K562 (cell line): Measurements from ENCODE around the gene WARS2.

Experiments
- CREB1 ChIP-seq, 2 experiments: sonication (generic) in 1 of 2; formaldehyde crosslinking in 1 of 2; IDR thresholded peaks; 2 replicates each; pipeline versions ENCODE4 v1.6.1 to v1.8.0; 2012 to 2022; ENCODE audit warnings: inconsistent platforms in 1 of 2, mild to moderate bottlenecking in 1 of 2, missing genetic modification reagents in 1 of 2, moderate library complexity in 1 of 2
- FOXK2 ChIP-seq, 2 experiments: fragments of 450-650 bp; IDR thresholded peaks in 1 of 2; conservative IDR thresholded peaks in 1 of 2; 2 replicates each; pipeline ENCODE4 v1.6.1; 2016; ENCODE audit warnings: low read depth in 2 of 2, mild to moderate bottlenecking in 1 of 2
- ILK ChIP-seq: fragments of 450-650 bp; IDR thresholded peaks from 2 replicates; pipeline ENCODE4 v1.6.1; 2016; ENCODE audit warnings: missing genetic modification characterization, low read depth, mild to moderate bottlenecking, missing compliant biosample characterization, moderate library complexity, borderline replicate concordance
- SMC3 ChIP-seq: conservative IDR thresholded peaks from 2 replicates; pipeline ENCODE4 v1.6.1; 2011; ENCODE audit warnings: low read depth, low read length, improper control_type of control experiment; ENCODE audit not compliant: insufficient read depth
- SP1 ChIP-seq: sonication (generic); formaldehyde crosslinking; IDR thresholded peaks from 2 replicates; pipeline ENCODE4 v1.8.1; 2022; ENCODE audit warnings: mild to moderate bottlenecking, missing genetic modification reagents
- SUPT5H ChIP-seq: fragments of 450-650 bp; IDR thresholded peaks from 2 replicates; pipeline ENCODE4 v1.6.1; 2016
- TARDBP ChIP-seq: fragments of 450-650 bp; IDR thresholded peaks from 2 replicates; pipeline ENCODE4 v1.6.1; 2016
- TF ChIP-seq, protein P1 (sequence below): fragments of 450-650 bp; IDR thresholded peaks from 2 replicates; pipeline ENCODE4 v1.6.1; 2016; ENCODE audit warnings: low read depth, mild to moderate bottlenecking, moderate library complexity
- TF ChIP-seq, protein P2 (sequence below), 3 experiments: IDR thresholded peaks in 2 of 3; conservative IDR thresholded peaks in 1 of 3; 2 replicates each; pipeline ENCODE4 v1.5.1; 2011 to 2012; ENCODE audit warnings: low read length in 3 of 3, mild to moderate bottlenecking in 3 of 3, control low read depth in 2 of 3, improper control_type of control experiment in 1 of 3, inconsistent platforms in 1 of 3, low read depth in 1 of 3, mixed read lengths in 1 of 3, moderate library complexity in 1 of 3; ENCODE audit not compliant: insufficient read depth in 2 of 3
- TF ChIP-seq, protein P3 (sequence below): conservative IDR thresholded peaks from 2 replicates; pipeline ENCODE4 v1.6.1; 2011; ENCODE audit warnings: low read depth, mild to moderate bottlenecking, low read length; ENCODE audit not compliant: control insufficient read depth
- TF ChIP-seq, protein P4 (sequence below): sonication (generic); formaldehyde crosslinking; IDR thresholded peaks from 2 replicates; pipeline ENCODE4 v1.8.0; 2022; ENCODE audit warnings: mild to moderate bottlenecking, low read depth, missing genetic modification reagents

DNA sequence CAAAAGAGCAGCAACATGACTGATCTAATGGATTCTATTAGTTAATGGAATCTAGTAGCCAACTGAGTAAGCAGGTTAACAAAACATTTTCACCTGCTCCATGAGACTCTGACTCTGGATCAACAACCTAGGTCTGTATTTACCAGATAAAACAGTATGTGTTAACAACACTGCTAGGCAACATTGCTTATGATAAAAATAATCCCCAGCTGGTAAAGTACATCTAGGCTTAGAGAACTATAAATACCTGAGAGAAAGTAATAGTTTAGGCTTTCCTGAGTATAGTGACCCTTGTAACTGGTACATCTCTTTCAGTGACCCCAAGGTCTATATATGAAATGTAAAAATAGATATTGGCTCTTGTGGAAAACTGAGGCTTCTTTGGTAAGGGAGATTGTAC is 78.8 kb downstream of the WARS2 start:
- TF ChIP-seq, protein P1, sequence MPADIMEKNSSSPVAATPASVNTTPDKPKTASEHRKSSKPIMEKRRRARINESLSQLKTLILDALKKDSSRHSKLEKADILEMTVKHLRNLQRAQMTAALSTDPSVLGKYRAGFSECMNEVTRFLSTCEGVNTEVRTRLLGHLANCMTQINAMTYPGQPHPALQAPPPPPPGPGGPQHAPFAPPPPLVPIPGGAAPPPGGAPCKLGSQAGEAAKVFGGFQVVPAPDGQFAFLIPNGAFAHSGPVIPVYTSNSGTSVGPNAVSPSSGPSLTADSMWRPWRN: no peak
- TF ChIP-seq TARDBP (no peak), SUPT5H (no peak), FOXK2 (conservative IDR thresholded peaks at IDR 0.05 in 1 of 2, IDR thresholded peaks at IDR 0.05 in 1 of 2; ENCODE audit: low read depth in 2 of 2) (no peak), SMC3 (no peak), ILK (tag) (no peak), SP1 (CRISPR knock-in tag) (no peak), CREB1 (IDR thresholded peaks at IDR 0.05) (no peak), CREB1 (CRISPR knock-in tag; IDR thresholded peaks at IDR 0.05) (no peak)
- TF ChIP-seq, protein P2, sequence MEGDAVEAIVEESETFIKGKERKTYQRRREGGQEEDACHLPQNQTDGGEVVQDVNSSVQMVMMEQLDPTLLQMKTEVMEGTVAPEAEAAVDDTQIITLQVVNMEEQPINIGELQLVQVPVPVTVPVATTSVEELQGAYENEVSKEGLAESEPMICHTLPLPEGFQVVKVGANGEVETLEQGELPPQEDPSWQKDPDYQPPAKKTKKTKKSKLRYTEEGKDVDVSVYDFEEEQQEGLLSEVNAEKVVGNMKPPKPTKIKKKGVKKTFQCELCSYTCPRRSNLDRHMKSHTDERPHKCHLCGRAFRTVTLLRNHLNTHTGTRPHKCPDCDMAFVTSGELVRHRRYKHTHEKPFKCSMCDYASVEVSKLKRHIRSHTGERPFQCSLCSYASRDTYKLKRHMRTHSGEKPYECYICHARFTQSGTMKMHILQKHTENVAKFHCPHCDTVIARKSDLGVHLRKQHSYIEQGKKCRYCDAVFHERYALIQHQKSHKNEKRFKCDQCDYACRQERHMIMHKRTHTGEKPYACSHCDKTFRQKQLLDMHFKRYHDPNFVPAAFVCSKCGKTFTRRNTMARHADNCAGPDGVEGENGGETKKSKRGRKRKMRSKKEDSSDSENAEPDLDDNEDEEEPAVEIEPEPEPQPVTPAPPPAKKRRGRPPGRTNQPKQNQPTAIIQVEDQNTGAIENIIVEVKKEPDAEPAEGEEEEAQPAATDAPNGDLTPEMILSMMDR (IDR thresholded peaks at IDR 0.05 in 2 of 3, conservative IDR thresholded peaks at IDR 0.05 in 1 of 3; ENCODE audit: insufficient read depth in 2 of 3, low read depth in 1 of 3, low read length in 3 of 3): no peak
- TF ChIP-seq, protein P3, sequence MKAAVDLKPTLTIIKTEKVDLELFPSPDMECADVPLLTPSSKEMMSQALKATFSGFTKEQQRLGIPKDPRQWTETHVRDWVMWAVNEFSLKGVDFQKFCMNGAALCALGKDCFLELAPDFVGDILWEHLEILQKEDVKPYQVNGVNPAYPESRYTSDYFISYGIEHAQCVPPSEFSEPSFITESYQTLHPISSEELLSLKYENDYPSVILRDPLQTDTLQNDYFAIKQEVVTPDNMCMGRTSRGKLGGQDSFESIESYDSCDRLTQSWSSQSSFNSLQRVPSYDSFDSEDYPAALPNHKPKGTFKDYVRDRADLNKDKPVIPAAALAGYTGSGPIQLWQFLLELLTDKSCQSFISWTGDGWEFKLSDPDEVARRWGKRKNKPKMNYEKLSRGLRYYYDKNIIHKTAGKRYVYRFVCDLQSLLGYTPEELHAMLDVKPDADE: no peak
- TF ChIP-seq, protein P4, sequence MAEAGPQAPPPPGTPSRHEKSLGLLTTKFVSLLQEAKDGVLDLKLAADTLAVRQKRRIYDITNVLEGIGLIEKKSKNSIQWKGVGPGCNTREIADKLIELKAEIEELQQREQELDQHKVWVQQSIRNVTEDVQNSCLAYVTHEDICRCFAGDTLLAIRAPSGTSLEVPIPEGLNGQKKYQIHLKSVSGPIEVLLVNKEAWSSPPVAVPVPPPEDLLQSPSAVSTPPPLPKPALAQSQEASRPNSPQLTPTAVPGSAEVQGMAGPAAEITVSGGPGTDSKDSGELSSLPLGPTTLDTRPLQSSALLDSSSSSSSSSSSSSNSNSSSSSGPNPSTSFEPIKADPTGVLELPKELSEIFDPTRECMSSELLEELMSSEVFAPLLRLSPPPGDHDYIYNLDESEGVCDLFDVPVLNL (CRISPR knock-in tag): no peak
